SHP77 treated with DMSO at 0.1 percent for 48 hours (cell line): ENCODE results near the gene COL1A2.

Experiments used
- DNase-seq: peaks from one replicate; lab custom pipeline; 2025; lab: John Stamatoyannopoulos, UW

COL1A2 gene

DNA sequence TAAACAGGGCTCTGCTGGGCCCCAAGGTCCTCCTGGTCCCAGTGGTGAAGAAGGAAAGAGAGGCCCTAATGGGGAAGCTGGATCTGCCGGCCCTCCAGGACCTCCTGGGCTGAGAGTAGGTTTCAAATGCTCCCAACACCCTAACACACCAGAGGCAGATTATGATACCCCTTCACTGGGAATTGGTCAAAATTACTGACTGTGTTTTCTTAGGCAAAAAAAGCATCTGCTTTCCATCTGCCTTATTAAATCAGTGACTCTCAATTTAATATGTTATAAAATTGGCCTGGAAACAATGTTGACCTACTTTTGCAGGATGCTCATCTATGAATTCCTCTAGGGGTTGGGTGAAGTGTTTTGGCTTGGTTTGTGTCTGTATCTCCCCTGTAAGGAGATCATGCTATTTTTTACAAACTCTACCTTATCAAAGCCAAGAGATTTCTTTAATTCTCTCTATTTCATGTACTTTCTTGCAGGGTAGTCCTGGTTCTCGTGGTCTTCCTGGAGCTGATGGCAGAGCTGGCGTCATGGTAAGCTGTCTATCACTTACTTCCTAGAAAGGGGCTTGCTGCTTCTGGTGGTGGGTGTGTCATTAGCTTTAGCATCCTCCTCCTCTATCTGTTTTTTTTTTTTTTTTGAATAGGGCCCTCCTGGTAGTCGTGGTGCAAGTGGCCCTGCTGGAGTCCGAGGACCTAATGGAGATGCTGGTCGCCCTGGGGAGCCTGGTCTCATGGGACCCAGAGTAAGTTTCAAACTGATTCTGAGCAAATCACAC is 15.9 kb downstream of the COL1A2 start:
- no peak for DNase-seq

DNA sequence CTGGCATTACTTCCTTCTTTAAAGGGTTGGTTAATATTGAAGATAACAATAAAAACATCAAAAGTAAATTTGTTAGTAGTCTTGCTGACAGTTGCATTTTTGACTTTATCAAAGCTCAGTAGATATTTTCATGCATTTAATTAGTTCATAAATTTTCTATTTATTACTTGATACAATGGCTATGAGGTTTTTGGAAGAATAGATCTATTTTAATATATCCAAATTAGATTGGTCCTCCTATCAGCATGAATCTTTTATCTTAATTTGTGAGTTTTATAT is 16.4 kb downstream of the COL1A2 start:
- DNase-seq = no peak

DNA sequence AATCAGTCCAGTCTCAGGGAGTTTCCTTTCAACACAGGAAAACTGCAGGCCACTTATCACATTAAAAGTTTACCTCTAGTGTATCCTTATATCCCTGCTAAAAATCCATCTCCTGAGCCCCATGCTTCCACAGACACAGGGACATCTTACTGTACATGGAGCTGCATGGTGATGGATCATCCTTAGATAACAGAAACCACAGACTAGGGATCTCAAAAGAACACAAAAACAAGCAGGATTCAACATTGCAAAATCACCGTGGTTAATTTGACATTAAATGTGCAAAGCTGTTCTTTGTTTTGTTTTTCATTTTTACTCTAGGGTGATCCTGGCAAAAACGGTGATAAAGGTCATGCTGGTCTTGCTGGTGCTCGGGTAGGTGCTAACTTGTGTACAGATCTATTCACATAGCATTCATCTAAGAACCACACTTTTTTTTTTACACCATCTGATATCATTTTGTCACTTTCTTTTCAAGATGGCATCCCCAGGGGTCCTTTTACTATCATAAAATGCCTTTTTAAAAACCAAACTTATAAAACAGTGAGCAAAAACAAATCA is 18.1 kb downstream of the COL1A2 start:
- no peak for DNase-seq

DNA sequence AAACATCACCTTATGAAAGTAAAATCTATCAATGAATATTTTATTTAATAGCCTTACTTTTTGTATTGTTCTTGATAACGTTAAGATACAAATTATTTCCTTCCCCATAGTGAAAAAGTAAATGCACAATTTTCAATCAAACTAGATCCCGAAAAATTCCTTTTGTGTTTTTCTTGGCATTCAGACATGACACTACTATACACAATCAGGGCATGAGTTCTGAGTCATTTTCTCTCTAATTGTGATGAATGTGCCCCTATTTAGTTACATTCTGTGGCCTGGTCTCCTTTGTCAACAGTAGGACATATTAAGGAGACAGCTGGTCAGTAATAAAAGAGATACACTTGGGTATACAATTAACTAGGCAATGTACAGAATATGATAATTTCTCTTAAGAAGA is 19.8 kb downstream of the COL1A2 start:
- peak; percentile 26 for DNase-seq

DNA sequence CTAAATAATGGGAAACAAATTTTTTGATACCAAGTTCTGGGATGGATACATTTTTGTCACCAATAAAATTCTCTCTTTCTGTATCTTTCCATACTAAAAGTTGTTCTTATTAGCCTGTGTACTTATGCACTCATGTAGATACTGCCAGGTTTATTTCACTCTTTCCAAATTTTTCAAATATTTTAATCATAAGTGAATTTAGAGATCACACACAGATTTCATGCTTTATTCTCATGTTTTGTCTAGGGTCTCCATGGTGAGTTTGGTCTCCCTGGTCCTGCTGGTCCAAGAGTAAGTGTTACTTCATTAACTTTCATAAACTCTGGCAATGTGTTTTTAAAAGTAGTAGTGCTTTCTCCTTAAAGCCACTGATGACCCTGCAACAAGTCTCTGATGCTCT is 20.3 kb downstream of the COL1A2 start:
- DNase-seq = no peak

DNA sequence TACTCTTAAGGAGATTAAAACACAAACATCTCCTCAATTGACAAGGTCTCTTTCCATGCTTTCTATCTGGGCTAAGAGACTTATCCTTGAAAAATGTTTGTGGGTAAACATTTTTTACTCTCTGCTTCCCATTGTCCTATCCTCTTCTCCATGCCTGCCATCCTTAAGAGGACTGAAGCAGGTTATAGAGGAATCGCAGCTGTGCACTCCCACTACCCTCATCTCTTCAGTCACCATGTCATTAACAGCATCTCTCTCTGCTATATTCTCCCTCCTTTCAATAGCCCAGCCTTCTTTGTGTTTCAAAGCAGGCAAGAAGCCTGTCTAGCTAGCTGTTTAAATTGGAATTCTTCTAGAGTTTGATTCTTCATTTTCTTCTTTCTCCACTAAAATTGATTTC is 22.6 kb downstream of the COL1A2 start:
- DNase-seq = no peak

DNA sequence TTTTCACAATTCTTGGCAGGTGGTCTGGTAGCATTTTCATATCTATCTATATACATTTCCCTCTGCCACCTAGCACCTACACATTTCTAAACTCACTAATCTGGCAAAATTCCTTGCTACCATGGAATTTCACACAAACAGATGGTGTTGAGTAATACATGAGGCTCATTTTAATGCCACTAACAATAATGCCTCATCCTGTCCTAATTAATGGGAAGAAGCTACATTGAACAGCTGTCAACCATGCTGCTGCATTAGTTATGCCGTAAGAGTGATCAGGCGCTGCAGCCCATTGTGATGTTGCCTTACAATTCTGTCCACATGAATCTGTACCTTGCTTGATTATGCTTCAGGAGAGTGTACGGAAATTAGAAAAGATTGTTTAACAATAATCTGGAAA is 23.2 kb downstream of the COL1A2 start:
- DNase-seq = no peak

DNA sequence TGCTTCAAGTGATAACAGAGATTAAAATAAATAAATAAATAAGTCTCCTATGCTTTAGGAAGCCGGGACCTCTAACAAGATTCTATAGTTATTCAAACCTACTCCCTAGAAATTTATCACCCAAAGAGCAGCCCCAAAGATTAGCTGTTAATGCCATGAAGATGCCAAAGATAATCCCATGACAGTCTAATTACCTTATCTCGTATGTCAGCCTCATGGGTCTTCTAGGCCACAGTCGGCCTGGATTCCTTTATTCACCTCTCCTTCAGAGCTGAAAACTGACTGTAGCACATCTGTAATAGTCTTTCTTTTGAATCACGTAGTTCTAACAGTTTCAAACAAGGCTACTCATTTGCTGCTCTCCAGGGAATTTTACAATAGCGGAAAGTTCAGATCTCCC is 24.2 kb downstream of the COL1A2 start:
- no peak for DNase-seq

DNA sequence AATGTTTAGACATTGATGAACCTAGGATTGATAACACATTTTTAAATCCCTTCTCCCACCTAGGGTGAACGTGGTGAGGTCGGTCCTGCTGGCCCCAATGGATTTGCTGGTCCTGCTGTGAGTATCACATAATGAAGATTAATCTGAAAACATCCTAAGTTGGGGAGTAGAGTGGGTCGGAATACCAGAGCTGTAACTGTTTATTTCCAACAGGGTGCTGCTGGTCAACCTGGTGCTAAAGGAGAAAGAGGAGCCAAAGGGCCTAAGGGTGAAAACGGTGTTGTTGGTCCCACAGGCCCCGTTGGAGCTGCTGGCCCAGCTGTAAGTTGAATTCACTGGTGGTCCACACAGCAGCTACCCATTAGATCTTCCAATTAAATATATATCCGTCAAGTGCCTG is 25.6 kb downstream of the COL1A2 start:
- no peak for DNase-seq

DNA sequence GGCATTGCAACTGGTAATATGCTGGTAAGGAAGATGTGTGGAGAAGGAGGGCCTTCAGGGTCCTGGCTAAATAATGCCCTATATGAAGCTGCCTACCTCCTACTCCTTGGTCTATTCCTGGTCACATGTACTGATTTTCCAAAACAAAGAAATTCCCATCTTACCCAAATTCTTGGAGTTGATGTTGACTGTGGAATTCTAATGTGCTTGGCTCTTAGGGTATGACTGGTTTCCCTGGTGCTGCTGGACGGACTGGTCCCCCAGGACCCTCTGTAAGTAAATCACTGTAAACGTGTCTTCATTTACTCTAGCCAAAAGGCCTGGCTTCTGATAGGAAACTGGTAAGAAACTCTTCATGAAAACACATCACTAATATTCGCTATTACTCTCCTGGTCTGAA is 27.0 kb downstream of the COL1A2 start:
- DNase-seq = no peak

DNA sequence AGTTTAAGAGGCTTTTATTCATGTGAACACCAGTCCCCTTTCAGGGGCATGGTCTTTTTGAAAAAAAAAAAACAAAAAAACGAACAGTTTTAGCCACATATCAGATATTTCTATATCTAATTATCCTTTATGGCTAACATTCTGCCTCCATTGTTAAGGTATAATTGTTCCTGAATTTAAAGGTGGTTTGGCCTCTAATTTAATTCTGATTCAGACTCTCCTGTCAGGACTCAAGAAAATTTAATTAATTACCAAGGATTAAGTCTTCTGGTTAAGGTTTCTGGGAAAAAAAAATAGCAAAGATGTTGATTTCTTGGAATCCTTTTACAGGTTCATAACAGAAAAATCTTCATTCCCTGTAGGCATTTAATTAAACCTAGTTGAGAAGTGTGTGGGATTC is 27.4 kb downstream of the COL1A2 start:
- no peak for DNase-seq

DNA sequence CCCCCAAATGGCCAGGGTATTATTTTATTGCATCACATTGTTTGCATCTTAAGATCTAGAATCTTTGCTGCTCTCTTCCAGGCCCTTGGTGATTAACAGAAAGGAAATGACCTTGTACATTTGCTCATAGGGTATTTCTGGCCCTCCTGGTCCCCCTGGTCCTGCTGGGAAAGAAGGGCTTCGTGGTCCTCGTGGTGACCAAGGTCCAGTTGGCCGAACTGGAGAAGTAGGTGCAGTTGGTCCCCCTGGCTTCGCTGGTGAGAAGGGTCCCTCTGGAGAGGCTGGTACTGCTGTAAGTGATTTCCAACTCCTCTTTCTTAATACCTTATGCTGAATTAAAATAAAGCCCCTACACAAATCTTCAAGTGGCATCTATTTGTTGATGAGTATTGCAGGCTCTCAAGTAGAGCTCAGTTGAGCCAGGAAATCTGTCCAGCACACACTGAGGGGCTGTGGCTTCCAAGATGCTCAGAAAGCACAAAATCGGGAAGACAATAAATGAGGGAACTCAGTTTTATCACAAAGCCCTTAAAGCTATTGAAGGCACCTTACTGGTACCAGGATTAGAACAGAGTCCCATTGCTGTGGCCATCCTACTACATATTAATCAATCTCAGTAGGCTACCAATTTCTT is 28.2 kb downstream of the COL1A2 start:
- no peak for DNase-seq

DNA sequence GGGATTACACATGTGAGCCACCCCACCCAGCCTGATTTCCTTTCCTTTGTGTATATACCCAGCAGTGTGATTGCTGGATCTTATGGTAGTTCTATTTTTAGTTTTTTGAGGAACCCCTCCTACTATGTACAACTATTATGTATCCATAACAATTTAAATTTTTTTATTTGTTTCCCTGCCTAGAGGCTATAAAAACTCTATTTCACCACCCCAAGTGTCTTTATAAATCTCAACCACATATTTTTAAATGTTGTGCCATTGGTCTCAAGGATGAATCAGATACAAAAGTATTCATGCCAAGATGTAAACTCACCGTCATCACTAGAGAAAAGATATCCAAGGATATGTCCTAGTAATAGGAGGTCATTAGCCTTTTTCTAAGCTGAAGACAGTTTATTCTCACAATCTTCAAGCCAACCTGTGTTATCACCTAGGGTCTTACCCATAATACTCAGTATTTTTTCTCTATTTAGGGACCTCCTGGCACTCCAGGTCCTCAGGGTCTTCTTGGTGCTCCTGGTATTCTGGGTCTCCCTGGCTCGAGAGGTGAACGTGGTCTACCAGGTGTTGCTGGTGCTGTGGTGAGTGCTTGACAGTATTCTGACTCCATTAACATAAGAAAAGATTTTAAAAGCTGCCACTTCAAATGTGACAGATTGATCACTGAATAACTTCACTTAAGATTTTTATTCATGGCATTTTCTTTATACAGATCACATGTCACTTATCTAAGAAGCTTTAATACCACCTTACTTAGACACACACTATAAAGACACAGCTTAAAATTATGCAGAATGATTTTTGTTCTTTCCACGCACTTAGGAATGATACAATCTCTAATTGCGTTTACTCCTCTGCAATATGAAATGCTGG is 29.4 kb downstream of the COL1A2 start:
- no peak for DNase-seq

DNA sequence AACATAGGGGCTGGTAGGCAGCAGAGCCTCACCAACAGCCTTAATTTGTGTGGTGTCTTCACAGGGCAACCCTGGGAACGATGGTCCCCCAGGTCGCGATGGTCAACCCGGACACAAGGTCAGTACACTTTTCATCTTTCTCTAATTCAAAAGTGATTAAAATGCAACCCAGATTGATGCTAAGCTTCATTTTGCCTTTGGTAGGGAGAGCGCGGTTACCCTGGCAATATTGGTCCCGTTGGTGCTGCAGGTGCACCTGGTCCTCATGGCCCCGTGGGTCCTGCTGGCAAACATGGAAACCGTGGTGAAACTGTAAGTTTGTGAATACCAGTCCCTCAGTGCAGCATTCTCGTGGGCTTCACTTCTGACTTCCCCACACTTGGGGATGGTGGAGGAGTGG is 30.9 kb downstream of the COL1A2 start:
- no peak for DNase-seq

DNA sequence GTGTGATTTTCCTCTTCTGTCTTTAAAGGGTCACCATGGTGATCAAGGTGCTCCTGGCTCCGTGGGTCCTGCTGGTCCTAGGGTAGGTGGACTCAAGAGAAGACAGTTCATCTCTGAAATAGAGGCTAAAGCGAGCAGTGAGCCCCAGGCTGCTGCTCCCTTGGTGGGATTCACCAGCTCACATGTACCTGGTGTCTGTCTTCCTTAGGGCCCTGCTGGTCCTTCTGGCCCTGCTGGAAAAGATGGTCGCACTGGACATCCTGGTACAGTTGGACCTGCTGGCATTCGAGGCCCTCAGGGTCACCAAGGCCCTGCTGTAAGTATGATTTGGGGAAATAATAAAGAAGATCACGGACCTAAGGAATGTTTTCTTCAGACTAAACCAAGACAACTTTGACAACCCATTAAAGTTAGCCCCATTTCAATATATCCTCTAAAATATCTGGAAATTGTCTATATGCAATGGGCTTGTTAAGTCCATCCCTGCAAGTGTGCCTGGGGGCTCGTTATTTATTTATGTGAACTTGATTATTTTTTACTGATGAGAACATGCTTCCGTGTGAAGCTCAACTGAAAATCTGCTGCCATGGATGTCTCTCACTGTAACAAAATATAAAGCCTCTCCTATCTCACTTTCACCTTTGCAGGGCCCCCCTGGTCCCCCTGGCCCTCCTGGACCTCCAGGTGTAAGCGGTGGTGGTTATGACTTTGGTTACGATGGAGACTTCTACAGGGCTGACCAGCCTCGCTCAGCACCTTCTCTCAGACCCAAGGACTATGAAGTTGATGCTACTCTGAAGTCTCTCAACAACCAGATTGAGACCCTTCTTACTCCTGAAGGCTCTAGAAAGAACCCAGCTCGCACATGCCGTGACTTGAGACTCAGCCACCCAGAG is 32.5 kb downstream of the COL1A2 start:
- no peak for DNase-seq

DNA sequence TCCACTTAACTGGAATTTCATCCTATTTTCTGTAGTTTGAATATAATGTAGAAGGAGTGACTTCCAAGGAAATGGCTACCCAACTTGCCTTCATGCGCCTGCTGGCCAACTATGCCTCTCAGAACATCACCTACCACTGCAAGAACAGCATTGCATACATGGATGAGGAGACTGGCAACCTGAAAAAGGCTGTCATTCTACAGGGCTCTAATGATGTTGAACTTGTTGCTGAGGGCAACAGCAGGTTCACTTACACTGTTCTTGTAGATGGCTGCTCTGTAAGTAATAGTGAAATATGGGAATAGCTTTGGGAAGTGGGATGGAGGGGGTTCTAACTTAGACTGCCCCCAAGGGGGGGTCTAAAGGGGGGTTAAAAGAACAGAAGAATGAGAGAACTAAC is 34.5 kb downstream of the COL1A2 start:
- DNase-seq = no peak

DNA sequence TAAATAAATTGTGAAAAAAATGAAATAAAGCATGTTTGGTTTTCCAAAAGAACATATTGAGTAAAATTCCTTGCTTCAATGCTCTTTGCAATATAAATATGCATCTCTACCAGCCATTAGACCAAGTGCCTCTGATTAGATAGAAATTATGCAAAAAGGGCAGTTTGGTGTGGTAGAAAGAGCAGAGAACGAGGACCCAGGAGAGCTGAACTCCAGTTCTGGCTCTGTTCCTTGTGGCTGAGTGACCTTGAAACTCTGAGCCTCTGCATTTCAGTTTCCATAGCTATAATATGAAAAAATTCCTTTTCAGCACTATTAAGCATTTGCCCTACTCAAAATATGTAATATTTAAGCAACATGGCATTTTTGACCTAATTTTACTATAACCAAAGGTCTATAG is 36.5 kb downstream of the COL1A2 start:
- DNase-seq = no peak

DNA sequence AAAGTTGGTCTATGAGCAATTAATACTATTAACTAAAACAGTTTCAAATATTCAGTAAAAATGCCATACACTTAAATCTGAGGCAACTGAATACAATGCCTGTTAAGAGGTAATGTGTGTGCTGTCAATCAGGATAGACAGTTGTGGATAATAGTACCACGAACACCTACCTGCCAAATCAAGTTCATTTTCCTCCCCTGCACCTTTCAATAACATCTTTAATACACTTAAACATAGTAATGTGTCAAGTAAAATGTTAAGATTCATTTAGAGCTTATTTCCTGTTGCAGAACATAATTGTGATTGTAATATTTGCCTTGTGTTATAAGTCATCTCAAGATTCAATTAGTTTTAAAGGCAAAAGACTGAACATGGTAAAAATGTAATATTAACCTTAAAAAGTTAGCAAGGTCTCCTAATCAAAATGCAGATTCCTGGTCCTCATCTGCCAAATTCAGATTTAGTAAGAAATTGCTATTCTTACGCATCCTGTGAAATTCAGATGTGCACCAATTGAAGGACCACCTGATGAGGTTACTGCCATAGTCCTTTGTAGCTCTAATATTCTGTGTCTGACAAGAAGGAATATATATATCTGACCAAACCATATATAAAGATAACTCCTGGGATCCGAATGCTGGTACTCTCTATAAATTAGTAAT is 37.1 kb downstream of the COL1A2 start:
- DNase-seq = no peak

DNA sequence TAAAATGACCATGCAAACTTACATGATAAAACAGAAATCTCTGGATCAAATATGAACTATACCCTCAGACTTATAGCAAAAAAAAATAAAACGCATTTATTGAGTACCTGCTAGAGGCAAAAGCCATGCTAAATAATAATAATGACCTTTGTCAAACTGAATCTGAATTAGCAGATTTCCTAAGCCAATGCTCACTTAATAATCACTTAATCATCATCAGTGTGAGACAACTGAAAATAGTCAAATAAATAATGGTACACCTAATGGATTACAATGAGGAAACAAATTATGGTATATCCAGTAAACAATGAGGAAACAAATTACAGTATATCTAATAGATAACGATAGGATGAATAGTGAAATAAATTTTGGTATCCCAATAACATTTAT is 37.6 kb downstream of the COL1A2 start:
- no peak for DNase-seq

DNA sequence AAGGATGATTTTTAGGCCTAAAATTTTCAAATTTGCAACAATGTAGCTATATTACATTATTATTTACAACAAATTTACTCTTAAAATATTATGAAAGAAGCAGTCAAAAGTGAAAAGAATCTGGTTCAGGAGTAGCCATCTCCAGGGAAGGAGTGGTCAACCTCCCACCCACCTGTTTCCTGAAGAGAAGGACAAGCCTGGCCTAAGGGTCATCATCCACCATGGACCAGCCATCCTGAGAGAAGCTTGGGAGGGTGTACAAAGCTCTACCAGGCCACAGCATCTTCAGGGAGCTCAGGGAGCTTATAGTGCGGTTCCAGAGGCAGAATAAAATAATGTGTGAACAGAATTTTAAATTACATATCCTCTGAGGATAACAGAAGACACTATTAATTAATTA is 38.1 kb downstream of the COL1A2 start:
- no peak for DNase-seq

DNA sequence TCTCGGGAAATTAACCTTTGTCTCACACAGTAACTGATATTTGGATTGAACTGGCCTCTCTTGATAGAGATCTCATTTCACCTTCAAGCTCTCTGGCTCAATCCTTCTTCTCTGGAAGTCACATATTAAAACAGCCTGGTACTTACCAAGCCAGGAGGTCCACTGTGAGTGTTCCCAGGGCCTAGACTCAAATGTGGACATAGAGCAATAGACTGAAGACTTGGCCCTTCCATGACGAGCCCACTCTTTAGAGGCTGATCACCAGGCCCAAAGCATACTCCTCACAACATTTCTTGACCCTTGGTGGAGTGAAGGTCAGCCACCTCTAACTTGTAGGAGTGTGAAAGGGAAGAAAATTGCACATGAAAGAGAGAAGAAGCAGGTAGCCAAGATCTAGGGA is 38.5 kb downstream of the COL1A2 start:
- no peak for DNase-seq
